ENCODE results near the gene TBC1D16. TPM values are rescaled to one million over a fixed set of nuclear protein-coding genes. Genes with fewer than 3 reads are reported as not detected.
A peak's percentile ranks its signal among the peaks of the same experiment; 100 is the strongest.

TBC1D16 gene
- total RNA-seq, 1 donor = 37.8 TPM

DNA sequence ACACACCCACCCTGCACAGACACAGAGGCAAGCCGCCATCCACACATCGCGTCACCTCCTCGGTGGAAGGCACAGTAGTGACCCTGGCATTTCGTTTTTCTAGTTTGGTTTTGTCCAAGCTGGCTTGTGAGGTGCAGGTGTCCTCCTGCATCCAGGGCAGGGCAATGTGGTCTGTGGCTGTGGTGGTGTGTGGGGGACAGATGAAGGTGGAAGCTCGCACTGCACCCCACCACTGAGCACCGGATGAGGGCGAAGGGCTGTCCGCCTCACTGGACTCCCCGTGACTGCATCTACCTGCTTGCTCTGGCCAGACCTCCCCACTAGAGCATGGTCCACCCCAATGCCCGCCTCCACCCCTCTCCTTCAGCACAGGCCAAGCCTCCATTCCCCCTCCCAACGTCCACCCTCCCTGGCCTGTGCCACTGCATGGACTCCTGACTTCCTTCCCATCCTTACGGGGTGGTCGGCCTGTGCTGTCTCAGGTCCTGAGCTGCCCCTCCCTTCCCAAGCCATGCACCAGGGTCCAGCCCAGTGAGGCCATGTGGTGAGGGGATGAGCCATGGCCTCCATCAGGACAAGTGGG, 117.7 kb downstream of the TBC1D16 start:
- TF ChIP-seq, protein P1, sequence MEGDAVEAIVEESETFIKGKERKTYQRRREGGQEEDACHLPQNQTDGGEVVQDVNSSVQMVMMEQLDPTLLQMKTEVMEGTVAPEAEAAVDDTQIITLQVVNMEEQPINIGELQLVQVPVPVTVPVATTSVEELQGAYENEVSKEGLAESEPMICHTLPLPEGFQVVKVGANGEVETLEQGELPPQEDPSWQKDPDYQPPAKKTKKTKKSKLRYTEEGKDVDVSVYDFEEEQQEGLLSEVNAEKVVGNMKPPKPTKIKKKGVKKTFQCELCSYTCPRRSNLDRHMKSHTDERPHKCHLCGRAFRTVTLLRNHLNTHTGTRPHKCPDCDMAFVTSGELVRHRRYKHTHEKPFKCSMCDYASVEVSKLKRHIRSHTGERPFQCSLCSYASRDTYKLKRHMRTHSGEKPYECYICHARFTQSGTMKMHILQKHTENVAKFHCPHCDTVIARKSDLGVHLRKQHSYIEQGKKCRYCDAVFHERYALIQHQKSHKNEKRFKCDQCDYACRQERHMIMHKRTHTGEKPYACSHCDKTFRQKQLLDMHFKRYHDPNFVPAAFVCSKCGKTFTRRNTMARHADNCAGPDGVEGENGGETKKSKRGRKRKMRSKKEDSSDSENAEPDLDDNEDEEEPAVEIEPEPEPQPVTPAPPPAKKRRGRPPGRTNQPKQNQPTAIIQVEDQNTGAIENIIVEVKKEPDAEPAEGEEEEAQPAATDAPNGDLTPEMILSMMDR (IDR thresholded peaks at IDR 0.05; ENCODE audit: insufficient read depth, low read length) = no peak
- DNase-seq (ENCODE audit: low read depth) = no peak
- H3K4me3 ChIP-seq (ENCODE audit: low read depth, low read length) = no peak overlapping the region

DNA sequence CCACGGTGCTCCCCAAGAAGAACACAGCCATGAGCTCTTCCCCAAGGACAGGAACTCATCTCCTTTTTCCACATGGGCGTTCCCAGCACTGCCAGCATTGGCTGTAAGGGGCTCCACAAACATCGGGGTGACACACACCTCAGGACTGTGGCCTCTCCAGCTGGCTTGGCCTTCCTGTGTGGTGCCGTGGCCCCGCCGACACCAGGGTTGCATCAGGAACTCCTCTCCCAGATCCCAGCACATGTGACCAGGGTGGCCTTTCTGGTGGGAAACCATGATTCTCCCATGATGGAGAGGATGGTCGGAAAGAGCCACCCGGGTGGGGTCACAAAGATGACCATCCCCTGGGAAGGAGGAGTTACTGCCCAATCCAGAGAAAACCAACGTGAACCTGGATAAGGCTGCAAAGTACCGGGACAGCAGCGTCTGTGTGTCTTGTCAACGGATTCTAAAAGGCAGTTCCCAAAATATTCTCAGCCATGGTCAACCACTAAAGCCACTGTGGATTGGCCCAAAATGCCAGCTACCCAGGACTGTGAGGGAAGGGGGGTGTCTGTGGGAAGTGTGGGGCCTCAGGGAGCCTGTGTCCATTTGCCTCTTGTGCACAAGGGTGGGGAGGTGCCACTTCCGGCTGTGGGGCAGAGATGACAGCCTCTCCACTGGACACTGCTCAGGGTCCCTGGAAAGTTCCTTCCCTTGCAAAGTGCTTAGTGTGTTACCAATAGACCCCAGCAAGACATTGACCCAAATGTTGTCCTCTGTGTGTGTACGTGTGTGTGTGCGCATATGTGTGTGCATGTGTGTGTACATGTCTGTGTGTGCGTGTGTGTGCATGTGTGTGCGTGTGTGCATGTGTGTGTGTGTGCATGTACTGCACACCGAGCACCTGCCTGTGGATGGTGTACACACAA, 118.4 kb downstream of the TBC1D16 start:
- DNase-seq (ENCODE audit: low read depth) = no peak
- TF ChIP-seq, protein P1 (IDR thresholded peaks at IDR 0.05; ENCODE audit: insufficient read depth, low read length) = no peak
- H3K4me3 ChIP-seq (ENCODE audit: low read depth, low read length) = no peak overlapping the region

DNA sequence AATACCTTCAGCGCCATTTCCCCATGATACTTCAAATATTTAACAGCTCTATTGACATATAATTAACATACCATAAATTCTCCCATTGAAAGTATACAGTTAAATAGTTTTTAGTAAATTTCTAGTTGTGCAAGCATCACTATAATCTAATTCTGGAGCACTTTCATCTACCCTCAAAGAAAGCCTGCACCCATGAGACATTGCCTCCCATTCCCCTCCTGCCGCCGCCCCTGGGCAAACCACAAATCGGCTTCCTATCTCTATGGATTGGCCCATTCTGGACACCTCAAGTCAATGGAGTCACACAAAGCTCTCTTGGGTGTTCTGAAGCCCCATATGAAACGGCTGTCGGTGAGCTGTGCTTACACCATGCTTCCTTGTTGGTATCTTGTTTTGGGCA, 119.2 kb downstream of the TBC1D16 start:
- no peak for DNase-seq (ENCODE audit: low read depth)
- TF ChIP-seq, protein P1 (IDR thresholded peaks at IDR 0.05; ENCODE audit: insufficient read depth, low read length) = no peak
- no peak overlapping the region for H3K4me3 ChIP-seq (ENCODE audit: low read depth, low read length)

DNA sequence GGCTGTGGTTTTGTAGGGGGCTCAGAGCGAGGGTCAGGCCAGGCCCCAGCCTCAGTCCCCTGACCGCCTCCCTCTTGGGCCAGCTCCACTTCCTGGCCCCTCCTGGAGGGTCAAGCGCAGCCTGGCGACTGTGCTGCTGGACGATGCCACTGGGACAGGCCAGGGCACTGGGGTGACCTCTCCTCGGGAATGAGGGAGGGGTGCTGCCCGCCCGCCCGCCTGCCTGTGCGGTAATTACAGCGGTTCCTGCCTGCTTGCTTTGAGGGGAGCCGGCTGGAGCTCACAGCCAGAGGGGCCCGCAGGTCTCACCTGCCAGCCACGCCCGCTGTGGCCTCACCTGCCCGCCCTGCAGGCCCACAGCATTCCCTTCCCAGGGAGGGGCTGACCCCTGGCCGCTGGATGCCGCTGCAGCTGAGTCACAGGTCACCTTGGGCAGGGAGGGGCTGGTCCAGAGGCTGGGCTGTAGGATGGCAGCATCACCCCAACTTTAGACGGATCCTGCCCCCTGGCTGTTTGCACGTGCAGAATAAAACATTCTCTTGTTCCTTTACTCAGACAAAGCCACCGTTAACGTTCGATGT, 119.7 kb downstream of the TBC1D16 start:
- no peak overlapping the region for H3K4me3 ChIP-seq (ENCODE audit: low read depth, low read length)
- TF ChIP-seq, protein P1 (IDR thresholded peaks at IDR 0.05; ENCODE audit: insufficient read depth, low read length) = peak; percentile 28
- peak; percentile 46 for DNase-seq (ENCODE audit: low read depth)

DNA sequence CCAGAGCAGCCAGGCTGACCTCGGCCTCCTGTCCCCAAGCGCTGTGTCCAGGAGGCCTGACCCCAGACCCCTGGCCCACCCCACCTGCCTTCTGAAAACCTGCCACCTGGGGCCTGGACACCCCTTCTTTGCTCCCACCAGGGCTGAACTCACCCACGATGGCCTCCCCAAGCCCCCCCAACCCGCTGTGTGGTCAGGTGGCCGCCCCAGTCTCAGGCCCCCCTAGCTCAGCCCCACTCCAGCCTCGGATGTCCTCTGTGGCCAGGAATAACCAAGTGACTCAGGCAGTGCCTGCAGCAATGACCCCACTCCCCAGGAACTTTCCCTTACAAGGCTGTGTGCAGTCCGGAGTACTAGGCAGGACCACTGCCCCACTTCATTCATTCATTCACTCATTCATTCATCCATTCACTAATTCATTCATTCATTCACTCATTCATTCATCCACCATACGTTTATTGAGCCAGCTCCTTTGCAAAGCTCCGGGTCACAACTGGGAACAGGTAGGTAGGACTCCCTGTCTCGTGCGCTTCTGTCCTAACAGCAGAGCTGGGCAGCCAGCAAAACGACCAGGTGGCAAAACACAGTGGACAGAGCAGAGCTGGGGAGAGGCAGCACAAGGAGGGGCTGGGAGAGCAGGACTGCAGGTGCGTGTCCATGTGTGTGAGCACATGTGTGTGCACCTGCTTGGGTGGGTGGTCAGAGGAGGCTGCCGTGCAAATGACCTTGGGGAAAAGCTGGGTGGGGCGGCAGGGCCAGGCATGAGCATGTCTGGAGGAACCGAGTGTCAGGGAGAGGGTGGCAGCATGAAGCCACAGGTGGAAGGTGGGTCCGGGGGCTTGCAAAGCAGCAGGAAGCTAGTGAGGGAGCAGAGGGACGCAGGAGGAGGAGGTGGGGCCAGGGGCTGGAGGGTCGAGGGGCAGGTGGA, 120.6 kb downstream of the TBC1D16 start:
- no peak for DNase-seq (ENCODE audit: low read depth)
- H3K4me3 ChIP-seq (ENCODE audit: low read depth, low read length) = no peak overlapping the region
- TF ChIP-seq, protein P1 (IDR thresholded peaks at IDR 0.05; ENCODE audit: insufficient read depth, low read length) = no peak

All from fibroblast of the aortic adventitia (primary cell).